Hypothalamus (tissue), 51 donors: ENCODE results near the gene RAB11FIP3.
A peak's percentile ranks its signal among the peaks of the same experiment; 100 is the strongest.
"Not testable (repeated sequence)": the region's sequence is repeated elsewhere in the genome, so short reads cannot be mapped to it uniquely, and the experiment has no call there.

Experiments
- DNase-seq, 51 donors: peaks; one replicate each; lab custom pipeline; 2025; lab: John Stamatoyannopoulos, UW

Gene RAB11FIP3

DNA sequence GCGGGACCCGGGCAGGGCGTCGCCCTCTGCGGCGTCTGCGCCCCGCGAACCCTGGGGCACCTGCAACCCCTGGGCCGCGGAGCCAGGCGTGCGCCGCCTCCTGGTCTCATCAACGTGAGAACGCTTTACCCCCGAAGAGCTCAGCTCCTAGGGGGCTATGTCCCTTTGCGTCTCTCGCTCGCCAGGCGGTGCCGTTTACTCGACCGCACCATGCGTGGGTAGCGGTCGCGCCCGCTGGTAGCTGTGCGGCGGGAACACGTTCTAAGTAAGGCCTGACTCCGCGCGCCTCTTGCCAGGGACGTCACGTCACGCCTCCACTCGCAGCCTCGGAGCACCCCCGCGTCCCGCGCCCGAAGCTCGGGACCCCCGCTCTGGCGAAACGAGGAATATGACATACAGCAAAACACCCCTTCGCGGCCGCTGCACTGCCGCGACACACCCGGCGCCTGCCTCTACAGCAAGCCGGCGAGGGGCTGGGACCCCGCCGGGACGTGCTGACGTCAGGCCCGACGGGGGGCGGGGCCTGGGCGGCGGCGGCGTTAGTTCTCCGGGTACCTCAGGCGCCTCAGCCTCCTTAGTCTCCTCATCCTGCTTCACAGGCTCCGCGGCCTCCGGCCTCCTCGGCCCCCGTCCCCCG, at the start of gene RAB11FIP3:
RAB11FIP3 (plus strand) TSS at position 568 of the 637 bp plus-strand sequence. CDS start 358 bp downstream, outside the sequence.
- peak; percentile 24 to 93 (median 79) for DNase-seq

GRCh38 chr16:375927-376816, 49.3 kb upstream of the RAB11FIP3 start:
- DNase-seq = no peak

- DNase-seq = no peak
These were observed 48.5 kb upstream of the RAB11FIP3 start for GRCh38 chr16:376817-377418.

GRCh38 chr16:377419-377951, 48.0 kb upstream of the RAB11FIP3 start:
- no peak for DNase-seq

- DNase-seq = not testable (repeated sequence)
These were observed 47.2 kb upstream of the RAB11FIP3 start for GRCh38 chr16:378113-378820.

DNA sequence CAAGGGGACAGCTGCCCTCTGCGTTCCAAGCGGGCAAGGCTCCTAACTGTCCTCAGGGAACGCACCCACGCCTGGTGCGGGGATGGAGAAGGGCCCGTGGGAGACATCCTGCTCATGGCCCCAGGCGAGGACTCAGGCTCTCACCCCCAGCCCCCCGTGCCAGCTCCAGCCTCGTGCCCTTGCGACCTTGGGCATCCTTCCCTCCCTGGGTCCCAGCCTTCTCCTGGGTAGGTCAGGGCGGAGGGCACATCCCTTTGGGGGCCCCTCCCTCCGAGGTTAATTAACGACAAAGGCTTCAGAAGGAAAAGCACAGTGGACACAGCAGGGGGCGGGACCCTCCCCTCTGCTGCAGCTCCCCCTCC, 46.6 kb upstream of the RAB11FIP3 start:
- no peak for DNase-seq

- DNase-seq = no peak
These were observed 46.1 kb upstream of the RAB11FIP3 start for GRCh38 chr16:379183-379960.

- DNase-seq = no peak
These were observed 45.3 kb upstream of the RAB11FIP3 start for GRCh38 chr16:379961-380761.

DNA sequence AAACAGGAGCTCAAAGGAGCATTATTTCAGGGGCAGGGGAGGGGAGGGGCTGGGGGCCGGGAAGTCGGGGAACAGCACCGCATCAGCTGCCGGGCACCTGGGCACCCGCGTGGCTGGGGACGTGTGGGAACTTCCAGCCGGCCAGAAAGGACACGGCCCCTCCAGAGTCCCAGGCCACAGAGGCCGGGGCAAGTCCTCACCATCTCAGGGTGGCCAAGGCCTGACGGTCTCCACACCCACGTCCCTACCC, 44.8 kb upstream of the RAB11FIP3 start:
- DNase-seq = no peak

- DNase-seq = peak in 2 of 51 donors; percentile 46 to 47
These were observed 44.2 kb upstream of the RAB11FIP3 start for GRCh38 chr16:381012-381788.

DNA sequence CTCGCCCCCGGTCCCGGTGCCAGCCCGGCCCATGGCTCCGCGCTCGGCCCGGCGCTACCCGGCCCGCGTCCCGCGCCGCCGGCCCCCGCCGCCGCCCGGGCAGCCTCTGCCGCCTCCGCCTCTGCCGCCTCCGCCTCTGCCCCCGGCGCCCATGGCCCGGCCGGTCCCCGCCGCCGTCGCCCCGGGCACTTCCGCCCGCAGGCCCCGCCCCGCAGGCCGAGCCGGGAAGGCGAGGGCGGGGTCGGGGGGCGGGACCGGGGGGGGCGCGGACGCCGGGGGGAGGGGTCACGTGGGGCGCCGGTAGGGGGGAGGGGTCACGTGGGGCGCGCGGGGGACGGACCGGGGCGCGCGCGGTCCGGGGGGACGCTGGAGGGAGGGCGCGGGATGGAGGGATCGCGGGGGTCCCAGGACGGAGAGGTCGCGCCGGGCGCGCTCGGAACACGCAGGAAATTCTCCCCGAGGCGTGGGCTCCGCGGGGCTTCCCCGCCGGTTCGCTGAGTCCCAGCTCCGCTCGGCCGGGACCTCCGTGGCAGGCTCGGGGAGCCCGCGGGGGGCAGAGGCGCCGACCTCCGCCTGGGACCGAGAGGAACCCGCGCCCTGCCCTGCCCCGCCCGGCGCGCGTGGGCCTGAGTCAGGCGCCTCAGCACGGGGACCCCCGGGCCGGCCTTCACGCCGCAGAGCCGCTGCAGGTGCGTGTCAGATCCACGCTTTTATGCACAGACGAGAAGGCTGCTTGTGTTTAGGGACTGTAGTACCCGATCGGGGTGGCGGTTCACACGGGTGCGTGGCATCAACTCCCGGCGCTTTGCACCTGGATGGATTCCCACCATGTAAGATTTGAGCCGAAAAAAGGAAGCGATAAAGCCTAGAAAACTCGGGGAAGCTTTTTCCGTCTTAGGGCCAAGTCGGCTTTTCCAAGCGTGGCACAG, 43.4 kb upstream of the RAB11FIP3 start, which contains the start of gene PGAP6:
PGAP6 (minus strand) TSS at position 190 of the 929 bp plus-strand sequence; CDS start at position 33, 157 bp downstream.
- DNase-seq = peak in 46 of 51 donors; percentile 25 to 83 (median 58)

GRCh38 chr16:383326-384051, 42.0 kb upstream of the RAB11FIP3 start:
- peak in 1 of 51 donors; percentile 28 for DNase-seq

GRCh38 chr16:386641-387156, 38.8 kb upstream of the RAB11FIP3 start:
- peak in 19 of 51 donors; percentile 9 to 58 (median 37) for DNase-seq

GRCh38 chr16:387761-388666, 37.4 kb upstream of the RAB11FIP3 start:
- DNase-seq = peak in 3 of 51 donors; percentile 16 to 22 (median 19)

DNA sequence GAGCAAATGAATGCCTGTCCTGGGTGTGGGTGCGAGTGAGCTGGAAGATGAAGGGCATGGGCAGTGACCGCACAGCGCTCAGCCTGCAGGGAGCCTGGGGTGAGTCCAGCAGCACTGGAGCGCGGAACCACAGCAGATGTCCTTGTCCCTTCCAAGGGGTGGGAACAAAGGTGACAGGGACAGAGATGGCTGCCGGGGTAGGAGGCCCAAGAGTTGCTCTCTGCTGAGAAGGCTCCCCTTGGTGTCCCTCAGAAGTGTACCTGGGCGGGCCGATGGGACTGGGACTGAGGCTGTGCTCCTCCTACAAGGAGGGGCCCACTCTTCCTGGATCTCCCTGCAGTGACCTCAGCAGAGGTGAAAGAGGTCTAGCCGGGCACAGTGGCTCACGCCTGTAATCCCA, 36.1 kb upstream of the RAB11FIP3 start:
- no peak for DNase-seq
